GM23248 (cell line): ENCODE results near the gene ZNF593OS. TPM values are rescaled to one million over a fixed set of nuclear protein-coding genes. Genes with fewer than 3 reads are reported as not detected.
A peak's percentile ranks its signal among the peaks of the same experiment; 100 is the strongest.

Experiments used
- DNase-seq: peaks from one replicate; pipeline ENCODE4 v3.0.0-alpha.2; 2015
- H2AFZ ChIP-seq: fragments of 200-600 bp; sonication (generic); 2 replicates; pipeline ENCODE4 v1.6.1; 2016; ENCODE audit warnings: antibody characterized with exemption
- H3F3A ChIP-seq: fragments of 200-600 bp; sonication (generic); 2 replicates; pipeline ENCODE4 v1.6.1; 2016; ENCODE audit warnings: mild to moderate bottlenecking, antibody characterized with exemption, mixed run types; ENCODE audit not compliant: insufficient read depth
- H3K27ac ChIP-seq: fragments of 200-600 bp; sonication (generic); 2 replicates; pipeline ENCODE4 v1.5.1; 2016; ENCODE audit warnings: mild to moderate bottlenecking
- H3K27me3 ChIP-seq: fragments of 200-600 bp; sonication (generic); replicated peaks from 2 replicates; pipeline ENCODE4 v1.6.1; 2016; ENCODE audit warnings: mild to moderate bottlenecking; ENCODE audit not compliant: insufficient read depth
- H3K36me3 ChIP-seq: fragments of 200-600 bp; sonication (generic); 2 replicates; pipeline ENCODE4 v1.6.1; 2016; ENCODE audit warnings: low read depth, mild to moderate bottlenecking
- H3K4me1 ChIP-seq: fragments of 200-600 bp; sonication (generic); 2 replicates; pipeline ENCODE4 v1.6.1; 2016; ENCODE audit warnings: mild to moderate bottlenecking; ENCODE audit not compliant: insufficient read depth
- H3K4me2 ChIP-seq: fragments of 200-600 bp; sonication (generic); one replicate; pipeline ENCODE4 v1.6.1; 2016; ENCODE audit warnings: mild to moderate bottlenecking; ENCODE audit not compliant: unreplicated experiment
- H3K4me3 ChIP-seq: fragments of 200-600 bp; sonication (generic); 2 replicates; pipeline ENCODE4 v1.5.1; 2016; ENCODE audit warnings: mild to moderate bottlenecking
- H3K79me2 ChIP-seq: fragments of 200-600 bp; sonication (generic); 2 replicates; pipeline ENCODE4 v1.6.1; 2016; ENCODE audit warnings: mild to moderate bottlenecking; ENCODE audit not compliant: insufficient read depth
- H3K9ac ChIP-seq: fragments of 200-600 bp; sonication (generic); 2 replicates; pipeline ENCODE4 v1.6.1; 2016; ENCODE audit warnings: mild to moderate bottlenecking
- H3K9me2 ChIP-seq: fragments of 200-600 bp; sonication (generic); 2 replicates; pipeline ENCODE4 v1.6.1; 2016; ENCODE audit warnings: mixed run types, mild to moderate bottlenecking, moderate library complexity; ENCODE audit not compliant: insufficient read depth
- H3K9me3 ChIP-seq: fragments of 200-600 bp; sonication (generic); one replicate; pipeline ENCODE4 v1.6.1; 2017; ENCODE audit warnings: low read depth
- H4K20me1 ChIP-seq: fragments of 200-600 bp; sonication (generic); 2 replicates; pipeline ENCODE4 v1.6.0; 2016; ENCODE audit not compliant: insufficient read depth
- EZH2 ChIP-seq: fragments of 200-600 bp; sonication (generic); IDR thresholded peaks from 2 replicates; pipeline ENCODE4 v1.6.1; 2018; ENCODE audit warnings: antibody characterized with exemption, mild to moderate bottlenecking; ENCODE audit not compliant: insufficient read depth, poor library complexity, severe bottlenecking
- EZH2phosphoT487 ChIP-seq: fragments of 200-600 bp; sonication (generic); IDR thresholded peaks from 2 replicates; pipeline ENCODE4 v1.6.1; 2018; ENCODE audit warnings: antibody characterized with exemption, moderate library complexity, mild to moderate bottlenecking, low read depth; ENCODE audit not compliant: insufficient read depth
- WGBS, 2 experiments: methylation state at CpG; one replicate each; pipeline ENCODE4 v1.1.6; 2015 to 2017; ENCODE audit warnings: low lambda C conversion rate in 2 of 2, low coverage in 1 of 2; ENCODE audit errors: missing lambda C conversion rate in 2 of 2; 5-methylcytosine and 5-hydroxymethylcytosine counted together
- in situ Hi-C: fragments of 300-500 bp; cut with MboI; formaldehyde crosslinking; loops from 2 replicates; pipeline ENCODE4 v1.15.0; 2020
- polyA plus RNA-seq: library from polyadenylated mRNA; unstranded; fragments of >200 nt; fragmentation: Nextera tagmentation; extraction: Ambion mirVana; gene quantifications from 2 replicates; pipeline ENCODE4 v1.2.1, GENCODE V29; 2016
- total RNA-seq: library from RNA; depleted of rRNA; stranded (reverse); fragments of >200 nt; shearing (Covaris generic); gene quantifications from 2 replicates; pipeline ENCODE4 v1.2.3, GENCODE V29; 2014; rRNA removed

Gene ZNF593OS
- total RNA-seq (not detected in 2 replicates), polyA plus RNA-seq (0.81 and 0.85 TPM in 2 replicates)

GRCh38 chr1:26171084-26172072, at the start of gene ZNF593OS:
Gene ZNF593OS (minus strand): TSS chr1:26171832. CDS start chr1:26171661, 171 bp downstream.
- no peak for DNase-seq
- Histone ChIP-seq H4K20me1 (no peaks in the 10 kb centered on the region), H3K79me2 (peaks cover 14% of the 10 kb centered on the region; the same call in 1 of the 2 replicates), H3K9ac (no peak within 1 kb of the TSS), H3K4me3 (peak within 1 kb of the TSS; percentile 96), H3K4me1 (no peaks in the 10 kb centered on the region), H2AFZ (no peak within 1 kb of the TSS), H3K4me2 (peak within 1 kb of the TSS; percentile 98), H3K27ac (no peak within 1 kb of the TSS), H3K9me2 (no peaks in the 10 kb centered on the region), H3K9me3 (no peaks in the 10 kb centered on the region), H3F3A (no peaks in the 10 kb centered on the region), H3K36me3 (no peaks in the 10 kb centered on the region), H3K27me3 (no peaks in the 10 kb centered on the region)
- 95 to 96% methylated on average over 34 of the region's 34 CpGs for WGBS, 2 experiments
- in situ Hi-C loops: no loop called here
- TF ChIP-seq EZH2phosphoT487 (no peak), EZH2 (no peak)

- H3K9ac ChIP-seq: no peak overlapping the region
- H3K4me3 ChIP-seq: no peak overlapping the region
- no peaks in the 10 kb centered on the region for H3K4me1 ChIP-seq
- no peak for DNase-seq
- H3K79me2 ChIP-seq: no peaks in the 10 kb centered on the region
- no peaks in the 10 kb centered on the region for H3K9me2 ChIP-seq
- H4K20me1 ChIP-seq: no peaks in the 10 kb centered on the region
- H3K27me3 ChIP-seq: peaks cover 5% of the 10 kb centered on the region
- H3K4me2 ChIP-seq: no peak overlapping the region
- no peak overlapping the region for H2AFZ ChIP-seq
- in situ Hi-C loops: no loop called here
- no peaks in the 10 kb centered on the region for H3K9me3 ChIP-seq
- 67 to 69% methylated on average over 2 of the region's 2 CpGs for WGBS, 2 experiments
- no peak overlapping the region for H3K27ac ChIP-seq
- H3K36me3 ChIP-seq: no peaks in the 10 kb centered on the region
- TF ChIP-seq EZH2 (no peak), EZH2phosphoT487 (no peak)
- H3F3A ChIP-seq: no peaks in the 10 kb centered on the region
Observed at GRCh38 chr1:26221094-26221493, 49.5 kb upstream of the ZNF593OS start.

DNA sequence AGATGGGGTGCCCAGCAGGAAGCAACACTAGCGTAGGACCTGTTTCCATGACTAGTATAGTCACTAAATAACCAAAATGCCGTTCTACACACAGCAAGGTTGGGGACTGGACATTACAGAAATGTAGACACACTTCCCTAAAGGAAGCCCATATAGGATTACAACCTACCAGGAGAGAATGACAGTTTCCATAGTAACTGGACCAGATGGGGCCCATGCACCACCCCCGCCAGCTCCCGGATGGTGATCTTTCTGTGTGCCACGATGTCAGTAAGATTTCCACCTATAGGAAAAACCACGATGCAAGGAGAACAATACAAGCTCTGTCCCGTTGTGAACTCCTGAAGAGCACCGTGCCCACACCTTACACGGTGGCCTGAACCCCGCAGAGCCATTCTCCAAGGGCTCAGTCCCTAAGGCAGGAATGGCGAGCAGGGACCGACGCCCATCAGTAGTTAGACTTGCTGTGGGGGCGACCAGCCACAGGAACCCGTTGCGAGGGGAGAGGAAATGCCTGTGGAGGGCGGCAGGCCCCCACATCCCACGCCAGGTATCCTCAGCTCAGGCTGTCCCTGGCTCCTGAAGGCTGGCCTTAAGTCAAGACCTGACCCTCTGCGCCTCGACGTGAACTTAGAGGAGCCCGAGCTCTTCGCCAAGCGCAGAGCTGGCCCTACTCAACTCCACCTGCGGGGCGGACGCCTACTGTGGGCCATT, 48.7 kb upstream of the ZNF593OS start:
- H3K9ac ChIP-seq: no peak overlapping the region
- no peaks in the 10 kb centered on the region for H3K9me3 ChIP-seq
- no peaks in the 10 kb centered on the region for H4K20me1 ChIP-seq
- DNase-seq: no peak
- in situ Hi-C loops: no loop called here
- H3K9me2 ChIP-seq: no peaks in the 10 kb centered on the region
- H3K27me3 ChIP-seq: no peaks in the 10 kb centered on the region; the same call in 1 of the 2 replicates
- no peak overlapping the region for H2AFZ ChIP-seq
- no peaks in the 10 kb centered on the region for H3K79me2 ChIP-seq
- TF ChIP-seq EZH2phosphoT487: no peak
- TF ChIP-seq EZH2: no peak
- H3K4me3 ChIP-seq: no peak overlapping the region
- H3K27ac ChIP-seq: no peak overlapping the region
- H3K4me2 ChIP-seq: no peak overlapping the region
- WGBS, 2 experiments: 63% methylated on average over 27 of the region's 27 CpGs
- no peaks in the 10 kb centered on the region for H3K36me3 ChIP-seq
- H3K4me1 ChIP-seq: no peaks in the 10 kb centered on the region
- H3F3A ChIP-seq: no peaks in the 10 kb centered on the region

- no peak overlapping the region for H2AFZ ChIP-seq
- no peaks in the 10 kb centered on the region for H3K79me2 ChIP-seq
- H3K27me3 ChIP-seq: no peaks in the 10 kb centered on the region; the same call in 1 of the 2 replicates
- no peak overlapping the region for H3K4me2 ChIP-seq
- no peaks in the 10 kb centered on the region for H3K9me2 ChIP-seq
- 44 to 49% methylated on average over 11 of the region's 11 CpGs for WGBS, 2 experiments
- H3K27ac ChIP-seq: no peak overlapping the region
- TF ChIP-seq EZH2phosphoT487: no peak
- no peak for TF ChIP-seq EZH2
- in situ Hi-C loops: no loop called here
- no peaks in the 10 kb centered on the region for H3F3A ChIP-seq
- H3K36me3 ChIP-seq: no peaks in the 10 kb centered on the region
- H4K20me1 ChIP-seq: no peaks in the 10 kb centered on the region
- no peaks in the 10 kb centered on the region for H3K9me3 ChIP-seq
- no peak overlapping the region for H3K4me3 ChIP-seq
- H3K4me1 ChIP-seq: no peaks in the 10 kb centered on the region
- DNase-seq: no peak
- H3K9ac ChIP-seq: no peak overlapping the region
Observed at GRCh38 chr1:26218906-26219494, 47.4 kb upstream of the ZNF593OS start.
